Measurements from ENCODE around the gene DNAJB6. TPM values are rescaled to one million over a fixed set of nuclear protein-coding genes. Genes with fewer than 3 reads are reported as not detected.
A peak's percentile ranks its signal among the peaks of the same experiment; 100 is the strongest.

The DNAJB6 gene
- total RNA-seq, 1 donor from 2014 or later, result 122 TPM

DNA sequence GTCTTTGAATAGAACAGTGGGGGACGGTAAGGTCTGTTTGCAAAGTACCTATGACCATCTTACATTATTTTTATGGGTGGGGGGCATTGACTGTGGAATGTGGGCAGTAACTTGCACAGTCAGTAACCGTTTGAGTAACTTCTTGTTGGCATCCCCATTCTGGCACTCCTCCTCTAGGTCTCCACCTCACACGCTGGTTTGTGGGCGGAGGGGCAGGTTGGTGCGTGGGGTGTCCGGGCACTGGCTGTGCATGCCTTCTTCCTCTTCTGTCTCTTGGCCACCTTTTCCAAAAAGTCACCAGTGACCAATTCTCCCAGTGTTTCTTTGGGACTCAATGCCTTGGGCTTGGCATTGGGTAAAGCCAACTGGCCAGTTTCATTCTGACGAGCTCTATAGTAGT, 43.6 kb downstream of the DNAJB6 start:
- no peak overlapping the region for H3K4me3 Mint-ChIP-seq (ENCODE audit: low read depth)
- peaks cover 74% of the 10 kb centered on the region for H3K36me3 Mint-ChIP-seq (ENCODE audit: low read depth)
- no peaks in the 10 kb centered on the region for H3K27me3 Mint-ChIP-seq (ENCODE audit: low read depth)
- H3K27ac Mint-ChIP-seq, result no peak overlapping the region
- intact Hi-C loops (cut with micrococcal nuclease), result no loop called here
- H3K9me3 Mint-ChIP-seq, result no peaks in the 10 kb centered on the region
- DNase-seq (ENCODE audit: low spot score), result no peak
- H3K4me1 Mint-ChIP-seq (ENCODE audit: low read depth), result peaks cover 18% of the 10 kb centered on the region

DNA sequence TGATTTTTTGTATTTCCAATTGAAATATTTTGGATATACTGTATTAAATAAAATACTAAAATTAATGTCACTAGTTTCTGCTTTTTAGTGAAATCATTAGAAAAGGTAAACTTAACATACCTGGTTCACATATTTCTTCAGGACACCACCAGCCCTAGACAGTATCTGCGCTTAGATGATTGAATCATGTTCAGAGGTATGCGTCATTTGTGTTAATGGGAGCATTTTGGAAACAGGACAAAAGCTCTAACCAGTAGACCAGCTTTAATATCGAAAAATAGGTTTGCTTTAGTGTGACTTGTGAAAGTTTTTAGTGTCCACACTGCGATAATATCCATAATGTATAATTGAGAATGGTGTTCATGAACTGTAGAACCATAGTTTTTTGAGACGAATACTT, 47.1 kb downstream of the DNAJB6 start:
- Mint-ChIP-seq H3K36me3 (ENCODE audit: low read depth) (peaks cover 67% of the 10 kb centered on the region), H3K27me3 (ENCODE audit: low read depth) (no peaks in the 10 kb centered on the region), H3K27ac (no peak overlapping the region), H3K4me3 (ENCODE audit: low read depth) (no peak overlapping the region), H3K4me1 (ENCODE audit: low read depth) (peaks cover 15% of the 10 kb centered on the region), H3K9me3 (no peaks in the 10 kb centered on the region)
- no peak for DNase-seq (ENCODE audit: low spot score)
- intact Hi-C loops (cut with micrococcal nuclease), result no loop called here

DNA sequence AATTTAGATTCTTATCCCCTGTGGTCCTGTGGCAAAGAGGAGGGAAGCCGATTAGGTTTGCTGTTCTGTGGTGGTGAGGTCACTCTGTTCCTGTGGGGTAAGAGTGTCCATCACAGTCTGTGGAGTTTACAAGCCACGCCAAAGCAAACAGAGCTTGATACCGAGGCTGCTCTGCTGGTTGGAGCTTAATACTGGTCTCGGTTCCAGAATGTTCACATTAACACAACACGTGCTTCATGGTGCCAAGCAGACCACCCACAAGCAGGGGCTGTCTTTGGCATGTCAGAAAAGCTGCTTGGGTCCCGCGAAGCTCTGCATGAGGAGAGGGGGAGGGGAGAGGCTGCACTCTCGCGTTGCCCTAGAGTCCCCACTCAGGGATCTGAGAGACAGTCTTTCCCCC, 47.5 kb downstream of the DNAJB6 start:
- Mint-ChIP-seq H3K36me3 (ENCODE audit: low read depth) (peaks cover 69% of the 10 kb centered on the region), H3K27me3 (ENCODE audit: low read depth) (no peaks in the 10 kb centered on the region), H3K4me3 (ENCODE audit: low read depth) (no peak overlapping the region), H3K4me1 (ENCODE audit: low read depth) (peaks cover 17% of the 10 kb centered on the region), H3K27ac (no peak overlapping the region), H3K9me3 (no peaks in the 10 kb centered on the region)
- DNase-seq (ENCODE audit: low spot score), result no peak
- intact Hi-C loops (cut with micrococcal nuclease), result no loop called here

DNA sequence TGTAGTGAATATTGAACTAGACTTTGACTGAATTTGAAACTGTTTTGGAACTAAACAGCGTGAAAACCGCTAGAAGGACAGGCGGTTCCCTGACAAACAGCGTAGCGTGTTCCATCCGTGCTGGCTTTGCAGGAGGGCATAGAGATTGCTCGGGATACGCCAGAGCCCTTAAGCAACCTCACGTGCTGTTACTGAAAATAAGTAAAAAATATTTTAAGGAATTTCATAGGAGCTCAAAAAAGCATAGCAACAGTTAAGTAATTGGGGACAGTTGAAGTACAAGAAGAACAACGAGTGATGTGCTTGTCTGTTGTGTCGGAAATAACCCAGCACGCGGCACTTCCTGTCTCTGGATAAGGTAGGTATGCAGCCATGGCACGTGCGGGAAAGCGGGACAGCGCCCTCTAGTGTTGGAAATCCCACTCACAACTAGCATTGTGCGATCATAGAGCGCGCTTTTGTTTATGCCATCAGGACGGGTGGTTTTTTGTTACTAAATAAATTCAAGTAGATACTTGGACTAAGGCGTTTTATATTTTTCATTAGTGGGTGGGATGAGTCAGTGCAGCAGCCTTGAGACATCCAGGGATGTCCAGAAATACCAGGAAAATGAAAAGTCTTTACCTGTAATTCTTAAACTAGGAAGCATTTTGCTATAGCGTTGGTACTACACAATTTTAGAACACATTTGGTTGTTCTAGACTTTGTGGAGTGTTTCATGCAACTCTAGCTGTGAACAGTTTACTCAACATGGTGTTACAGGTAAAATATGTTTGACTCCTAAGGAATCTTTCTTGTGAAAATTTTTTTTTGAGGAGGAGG, 50.4 kb downstream of the DNAJB6 start:
- Mint-ChIP-seq H3K27me3 (ENCODE audit: low read depth) (no peaks in the 10 kb centered on the region), H3K9me3 (no peaks in the 10 kb centered on the region), H3K4me1 (ENCODE audit: low read depth) (peaks cover 37% of the 10 kb centered on the region), H3K27ac (peak overlapping the region; percentile 55), H3K36me3 (ENCODE audit: low read depth) (peaks cover 78% of the 10 kb centered on the region), H3K4me3 (ENCODE audit: low read depth) (no peak overlapping the region)
- peak; percentile 79 for DNase-seq (ENCODE audit: low spot score)
- intact Hi-C loops (cut with micrococcal nuclease), result loop anchor here (1.0 to 5.0 kb wide), 2 partner anchors 49 to 75 kb away; no protein-coding TSS in a partner anchor

DNA sequence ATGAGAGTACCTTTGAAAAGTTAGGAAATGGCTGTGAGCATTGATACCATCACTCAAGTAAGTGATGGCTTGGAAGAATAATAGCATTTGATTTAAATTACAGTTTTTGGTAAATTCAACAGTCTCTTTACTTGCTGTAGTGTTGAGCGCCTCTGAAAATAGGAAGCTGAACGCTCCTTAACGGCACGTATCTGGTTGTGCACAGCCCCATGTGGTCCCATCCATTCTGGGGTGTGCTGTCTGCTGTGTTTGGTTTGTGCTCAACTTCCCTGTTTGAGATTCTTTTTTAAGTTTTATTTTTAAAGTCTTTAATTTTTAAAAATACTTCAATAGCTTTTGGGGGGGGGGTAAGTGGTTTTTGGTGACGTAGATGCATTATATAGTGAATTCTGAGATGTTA, 51.5 kb downstream of the DNAJB6 start:
- DNase-seq (ENCODE audit: low spot score), result no peak
- H3K4me1 Mint-ChIP-seq (ENCODE audit: low read depth), result peaks cover 38% of the 10 kb centered on the region
- H3K9me3 Mint-ChIP-seq, result no peaks in the 10 kb centered on the region
- intact Hi-C loops (cut with micrococcal nuclease), result loop anchor here (5.0 kb wide), 1 partner anchor 76 kb away; no protein-coding TSS in a partner anchor
- H3K27ac Mint-ChIP-seq, result no peak overlapping the region
- no peak overlapping the region for H3K4me3 Mint-ChIP-seq (ENCODE audit: low read depth)
- peaks cover 71% of the 10 kb centered on the region for H3K36me3 Mint-ChIP-seq (ENCODE audit: low read depth)
- H3K27me3 Mint-ChIP-seq (ENCODE audit: low read depth), result no peaks in the 10 kb centered on the region

DNA sequence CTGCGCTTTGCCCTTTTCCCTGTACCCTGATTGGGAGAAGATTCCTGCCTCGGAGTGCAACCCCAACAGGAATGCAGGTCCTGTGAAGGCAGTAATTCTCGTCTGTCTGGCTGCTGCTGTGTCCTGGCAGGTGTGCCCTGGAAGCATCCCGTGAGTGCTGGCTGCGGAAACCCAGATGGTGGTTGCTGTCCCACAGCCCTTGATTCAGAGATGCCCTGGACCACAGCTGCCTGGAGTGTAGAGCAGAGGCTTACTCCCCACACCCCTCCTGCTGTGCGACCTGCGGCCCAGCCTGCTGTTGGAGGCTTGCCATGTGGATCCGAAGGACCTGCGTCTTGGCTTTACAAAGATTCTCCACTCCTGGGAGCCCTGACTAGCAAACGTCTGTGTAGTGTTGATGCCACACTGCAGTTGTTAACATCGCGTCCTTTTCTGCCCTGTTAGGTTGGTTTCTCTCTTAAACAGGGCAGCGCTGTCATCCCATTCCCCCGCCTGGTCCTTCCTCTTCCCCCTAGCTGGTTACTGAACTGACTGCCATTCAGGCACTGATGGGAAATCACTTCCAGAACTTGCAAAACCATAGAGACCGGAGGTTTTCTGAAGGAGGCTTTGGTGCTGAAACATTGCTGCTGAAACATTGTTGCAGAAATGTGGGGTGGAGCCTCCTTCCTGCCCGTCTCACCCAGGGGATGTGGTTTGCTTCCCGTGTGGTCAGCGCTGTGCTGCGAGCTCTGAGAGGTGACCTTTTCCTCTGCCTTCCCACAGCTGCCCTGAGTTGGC, 53.3 kb downstream of the DNAJB6 start:
- peak overlapping the region; percentile 73 for H3K27ac Mint-ChIP-seq
- H3K9me3 Mint-ChIP-seq, result no peaks in the 10 kb centered on the region
- H3K27me3 Mint-ChIP-seq (ENCODE audit: low read depth), result no peaks in the 10 kb centered on the region
- DNase-seq (ENCODE audit: low spot score), result peak; percentile 33
- H3K36me3 Mint-ChIP-seq (ENCODE audit: low read depth), result peaks cover 59% of the 10 kb centered on the region
- H3K4me3 Mint-ChIP-seq (ENCODE audit: low read depth), result peak overlapping the region; percentile 58
- peaks cover 38% of the 10 kb centered on the region for H3K4me1 Mint-ChIP-seq (ENCODE audit: low read depth)
- intact Hi-C loops (cut with micrococcal nuclease), result loop anchor here (2.0 to 5.0 kb wide), 2 partner anchors 15 to 78 kb away; no protein-coding TSS in a partner anchor

DNA sequence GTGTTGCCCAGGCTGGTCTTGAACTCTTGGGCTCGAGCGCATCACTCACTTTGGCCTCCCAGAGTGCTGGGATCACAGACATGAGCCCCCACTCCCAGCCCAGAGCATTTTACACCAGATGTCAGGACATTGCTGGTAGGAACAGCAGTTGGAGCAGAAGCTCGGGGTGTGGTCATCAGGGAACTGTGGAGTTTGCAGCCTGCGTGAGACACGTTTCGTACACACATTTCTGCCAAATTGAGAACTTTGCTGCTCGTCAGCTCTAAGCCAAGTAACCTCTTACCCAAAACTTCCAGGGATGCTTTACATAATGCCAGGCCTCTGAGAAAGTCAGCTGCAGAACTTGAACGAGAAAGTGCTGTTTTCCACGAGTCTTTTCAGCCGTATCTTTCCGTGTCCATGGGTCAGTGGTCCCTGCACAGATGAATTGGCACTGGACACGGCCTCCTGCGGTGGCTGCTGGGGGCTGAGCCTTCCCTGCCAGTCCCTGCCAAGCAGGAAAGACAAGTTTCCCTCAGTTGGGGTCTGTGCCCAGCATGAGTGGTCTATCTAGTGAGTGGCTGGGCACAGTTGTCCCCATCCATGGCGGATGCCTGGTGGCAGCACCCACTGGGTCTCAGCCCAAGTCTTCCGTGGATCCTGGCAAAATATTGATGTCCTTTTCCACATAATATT, 54.4 kb downstream of the DNAJB6 start:
- Mint-ChIP-seq H3K27ac (no peak overlapping the region), H3K27me3 (ENCODE audit: low read depth) (no peaks in the 10 kb centered on the region), H3K36me3 (ENCODE audit: low read depth) (peaks cover 55% of the 10 kb centered on the region), H3K4me3 (ENCODE audit: low read depth) (no peak overlapping the region), H3K4me1 (ENCODE audit: low read depth) (peaks cover 38% of the 10 kb centered on the region), H3K9me3 (no peaks in the 10 kb centered on the region)
- intact Hi-C loops (cut with micrococcal nuclease), result loop anchor here (2.0 kb wide), 1 partner anchor 14 kb away; no protein-coding TSS in a partner anchor
- DNase-seq (ENCODE audit: low spot score), result no peak

DNA sequence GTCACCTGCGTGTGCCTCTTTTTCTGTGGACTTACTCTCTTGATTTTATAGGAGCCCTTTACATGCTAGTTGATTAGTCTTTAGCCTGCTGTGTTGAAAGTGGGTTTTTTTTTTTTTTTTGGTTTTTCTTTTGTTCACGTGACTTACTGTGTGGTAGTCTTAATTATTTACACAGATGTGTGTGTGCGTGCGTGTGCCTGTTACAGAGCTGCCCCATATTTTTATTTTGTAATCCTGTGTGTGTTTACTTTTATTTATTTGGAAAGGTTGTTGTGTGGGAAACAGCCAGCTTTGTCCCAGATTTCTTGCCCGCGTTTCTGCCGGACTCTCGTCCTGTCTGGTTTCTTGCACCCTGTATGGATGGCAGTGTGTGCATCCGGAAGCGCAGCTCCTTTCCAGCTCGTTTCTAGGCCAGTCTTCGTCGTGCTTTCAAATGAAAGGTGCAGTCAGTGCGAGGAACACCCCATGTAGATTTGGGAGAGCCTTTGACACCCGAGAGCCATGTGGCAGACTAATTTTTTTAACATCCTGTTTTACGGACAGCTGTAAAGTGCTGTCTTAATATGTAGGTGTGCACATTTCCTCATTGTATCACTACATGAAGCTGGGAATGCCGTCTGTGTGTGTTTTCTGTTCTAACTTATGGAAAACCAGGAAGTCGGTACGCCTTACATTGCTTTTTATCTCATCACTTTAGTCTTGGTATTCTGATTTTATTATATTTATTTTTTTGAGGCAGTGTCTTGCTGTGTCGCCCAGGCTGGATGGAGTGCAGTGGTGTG, 55.6 kb downstream of the DNAJB6 start:
- peaks cover 46% of the 10 kb centered on the region for H3K36me3 Mint-ChIP-seq (ENCODE audit: low read depth)
- H3K27me3 Mint-ChIP-seq (ENCODE audit: low read depth), result no peaks in the 10 kb centered on the region
- no peak overlapping the region for H3K4me3 Mint-ChIP-seq (ENCODE audit: low read depth)
- no peaks in the 10 kb centered on the region for H3K9me3 Mint-ChIP-seq
- peaks cover 31% of the 10 kb centered on the region for H3K4me1 Mint-ChIP-seq (ENCODE audit: low read depth)
- intact Hi-C loops (cut with micrococcal nuclease), result no loop called here
- no peak overlapping the region for H3K27ac Mint-ChIP-seq
- no peak for DNase-seq (ENCODE audit: low spot score)

DNA sequence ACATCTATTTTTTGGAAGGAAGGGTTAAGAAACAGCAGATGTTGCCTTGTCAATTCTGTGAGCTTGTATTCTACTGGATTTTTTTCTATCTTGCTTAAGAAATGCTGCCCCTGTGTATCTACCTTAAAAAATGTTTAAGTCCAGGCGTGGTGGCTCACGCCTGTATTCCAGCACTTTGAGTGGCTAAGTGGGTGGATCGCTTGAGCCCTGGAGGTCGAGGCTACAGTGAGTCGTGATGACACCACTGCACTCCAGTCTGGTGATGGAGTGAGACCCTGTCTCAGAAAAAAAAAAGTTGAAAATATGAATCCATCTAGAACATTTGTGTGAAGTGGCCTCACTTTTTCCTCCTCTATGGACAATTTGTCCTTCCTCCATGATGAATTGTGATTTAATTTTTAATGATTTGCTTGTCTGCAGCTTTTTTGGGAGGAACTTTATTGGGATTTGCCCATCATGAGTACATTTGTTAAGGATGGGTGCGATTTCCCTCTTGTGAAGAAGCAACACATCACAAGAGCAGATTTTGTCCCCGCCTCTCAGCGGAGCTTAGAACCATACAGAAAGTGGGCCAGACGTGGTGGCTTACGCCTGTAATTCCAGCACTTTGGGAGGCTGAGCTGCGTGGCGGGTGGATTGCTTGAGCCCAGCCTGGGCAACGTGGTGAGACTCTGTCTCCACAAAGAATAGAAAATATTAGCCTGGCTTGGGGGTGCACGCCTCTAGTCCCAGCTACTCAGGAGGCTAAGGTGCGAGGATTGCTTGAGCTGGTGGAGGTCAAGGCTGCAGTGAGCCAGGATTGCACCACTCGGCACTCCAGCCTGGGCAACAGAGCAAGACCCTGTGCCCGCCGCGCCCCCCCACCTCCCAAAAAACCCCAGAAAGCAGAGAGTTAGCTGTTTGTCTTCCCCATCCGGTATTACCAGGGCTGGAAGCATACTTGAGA, 57.7 kb downstream of the DNAJB6 start:
- peaks cover 45% of the 10 kb centered on the region for H3K36me3 Mint-ChIP-seq (ENCODE audit: low read depth)
- intact Hi-C loops (cut with micrococcal nuclease), result no loop called here
- H3K4me1 Mint-ChIP-seq (ENCODE audit: low read depth), result peaks cover 23% of the 10 kb centered on the region
- no peaks in the 10 kb centered on the region for H3K27me3 Mint-ChIP-seq (ENCODE audit: low read depth)
- no peak overlapping the region for H3K27ac Mint-ChIP-seq
- H3K4me3 Mint-ChIP-seq (ENCODE audit: low read depth), result no peak overlapping the region
- no peaks in the 10 kb centered on the region for H3K9me3 Mint-ChIP-seq
- no peak for DNase-seq (ENCODE audit: low spot score)

DNA sequence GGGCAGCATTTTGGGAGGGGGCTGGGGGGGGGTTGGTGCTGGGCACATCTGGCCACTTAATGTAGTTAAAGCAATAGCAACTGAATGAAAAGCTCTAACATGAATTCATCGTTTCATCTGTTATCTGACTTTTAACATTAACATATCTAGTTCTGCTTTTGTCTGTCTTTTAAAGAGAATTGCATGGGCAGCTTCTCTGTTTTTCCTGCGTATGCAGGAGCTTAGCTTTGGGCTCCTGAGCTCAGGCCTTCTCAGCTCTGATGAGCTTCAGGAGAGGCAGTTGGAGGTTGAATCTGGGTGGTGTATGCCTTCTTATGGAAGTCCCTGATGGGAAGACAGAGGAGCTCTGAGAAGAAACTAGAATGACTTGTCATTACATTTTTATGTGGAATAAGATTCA, 58.4 kb downstream of the DNAJB6 start:
- DNase-seq (ENCODE audit: low spot score), result no peak
- Mint-ChIP-seq H3K27ac (no peak overlapping the region), H3K9me3 (no peaks in the 10 kb centered on the region), H3K36me3 (ENCODE audit: low read depth) (peaks cover 42% of the 10 kb centered on the region), H3K27me3 (ENCODE audit: low read depth) (no peaks in the 10 kb centered on the region), H3K4me3 (ENCODE audit: low read depth) (no peak overlapping the region), H3K4me1 (ENCODE audit: low read depth) (peaks cover 16% of the 10 kb centered on the region)
- intact Hi-C loops (cut with micrococcal nuclease), result no loop called here

DNA sequence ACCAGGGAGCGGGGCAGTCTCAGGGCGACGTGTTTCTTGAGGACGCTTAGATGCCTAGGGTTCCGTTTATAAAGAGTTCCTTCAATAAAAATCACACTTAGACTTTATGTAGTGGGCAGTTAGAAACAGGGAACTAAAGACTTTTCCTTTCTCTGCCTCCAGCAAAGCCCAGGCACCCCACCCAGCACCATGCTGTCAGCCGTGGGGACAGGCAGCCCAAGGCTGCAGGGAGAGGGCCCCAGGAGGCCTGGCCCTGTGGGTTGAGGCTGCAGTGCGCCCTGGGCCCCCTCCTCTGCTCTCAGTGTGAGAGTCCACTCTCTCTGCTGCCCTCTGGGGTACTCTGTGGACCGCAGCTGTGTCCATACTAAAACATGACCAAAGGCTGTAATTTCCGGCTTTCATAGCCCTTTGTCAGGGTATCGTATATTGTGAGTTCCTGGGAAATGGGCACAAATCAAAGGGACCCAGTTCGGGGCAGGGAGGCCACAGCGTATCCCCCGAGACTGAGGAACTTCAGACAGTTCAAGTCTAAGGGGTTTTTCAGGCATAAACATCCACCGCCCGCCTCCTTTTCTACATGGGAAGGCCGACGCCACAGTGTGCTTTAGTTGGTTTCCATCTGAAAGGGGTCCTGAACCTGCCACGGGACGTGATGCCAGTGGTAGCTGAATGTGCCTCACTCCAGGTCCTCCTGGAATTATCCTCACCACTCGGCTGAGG, 59.7 kb downstream of the DNAJB6 start:
- no peaks in the 10 kb centered on the region for H3K27me3 Mint-ChIP-seq (ENCODE audit: low read depth)
- H3K36me3 Mint-ChIP-seq (ENCODE audit: low read depth), result peaks cover 38% of the 10 kb centered on the region
- H3K4me1 Mint-ChIP-seq (ENCODE audit: low read depth), result peaks cover 8% of the 10 kb centered on the region
- intact Hi-C loops (cut with micrococcal nuclease), result no loop called here
- no peak for DNase-seq (ENCODE audit: low spot score)
- no peaks in the 10 kb centered on the region for H3K9me3 Mint-ChIP-seq
- H3K4me3 Mint-ChIP-seq (ENCODE audit: low read depth), result no peak overlapping the region
- no peak overlapping the region for H3K27ac Mint-ChIP-seq
